Body of pancreas (tissue), 4 donors: ENCODE data around the gene RBM4. TPM values are rescaled to one million over a fixed set of nuclear protein-coding genes. Genes with fewer than 3 reads are reported as not detected.

Experiments
- ATAC-seq: fragments of 150-250 bp; one replicate; pipeline ENCODE4 v1.9.1; 2016
- DNase-seq, 4 donors: peaks; one replicate each; pipeline ENCODE4 v3.0.0-alpha.2; 2019
- H3K27ac ChIP-seq, 4 donors: fragments of 200-600 bp; sonication (generic); 1 replicate in 3 of 4; 2 replicates in 1 of 4; pipeline versions ENCODE4 v1.5.1 to v1.6.1; 2016 to 2019; ENCODE audit warnings: mild to moderate bottlenecking in 1 of 4, mixed read lengths in 1 of 4, moderate library complexity in 1 of 4
- H3K27me3 ChIP-seq, 2 donors: fragments of 200-600 bp; sonication (generic); one replicate each; pipeline ENCODE4 v1.6.0; 2016; ENCODE audit warnings: mild to moderate bottlenecking in 1 of 2
- H3K36me3 ChIP-seq, 2 donors: fragments of 200-600 bp; sonication (generic); replicated peaks in 1 of 2; 2 replicates each; pipeline ENCODE4 v1.5.1; 2016; ENCODE audit warnings: low read depth in 2 of 2; ENCODE audit not compliant: insufficient read depth in 1 of 2
- H3K4me1 ChIP-seq: fragments of 200-600 bp; sonication (generic); one replicate; pipeline ENCODE4 v1.6.0; 2016
- H3K4me3 ChIP-seq, 2 donors: fragments of 200-600 bp; sonication (generic); 1 replicate in 1 of 2; 2 replicates in 1 of 2; pipeline ENCODE4 v1.5.1; 2016 to 2019
- H3K9me3 ChIP-seq, 3 donors: fragments of 200-600 bp; sonication (generic); 1 replicate in 2 of 3; 2 replicates in 1 of 3; pipeline ENCODE4 v1.5.1; 2016
- POLR2A ChIP-seq, 3 donors: fragments of 450-650 bp; IDR thresholded peaks; one replicate each; pipeline ENCODE4 v1.6.1; 2016; ENCODE audit warnings: antibody characterized with exemption in 3 of 3, mild to moderate bottlenecking in 2 of 3
- WGBS, 2 donors: methylation state at CpG; one replicate each; pipeline ENCODE4 v1.1.5; 2017; 5-methylcytosine and 5-hydroxymethylcytosine counted together
- intact Hi-C: fragments of 100-400 bp; cut with DNase I; formaldehyde crosslinking; loops from one replicate; pipeline ENCODE4 v1.15.1; 2023
- total RNA-seq, 2 donors: library from RNA; depleted of rRNA; stranded (reverse); fragments of >200 nt; gene quantifications; one replicate each; pipeline ENCODE4 v1.1.0, GENCODE V29; 2016
- TF ChIP-seq, protein P1 (sequence below), 7 experiments: fragments of 450-650 bp in 4 of 7; fragments of 200-600 bp in 3 of 7; sonication (generic) in 3 of 7; IDR thresholded peaks; one replicate each; pipeline ENCODE4 v1.5.1; 2016 to 2019; ENCODE audit warnings: antibody characterized with exemption in 7 of 7

RBM4 gene
- total RNA-seq, 2 donors from 2014 or later = 44.2 to 71.1 TPM

DNA sequence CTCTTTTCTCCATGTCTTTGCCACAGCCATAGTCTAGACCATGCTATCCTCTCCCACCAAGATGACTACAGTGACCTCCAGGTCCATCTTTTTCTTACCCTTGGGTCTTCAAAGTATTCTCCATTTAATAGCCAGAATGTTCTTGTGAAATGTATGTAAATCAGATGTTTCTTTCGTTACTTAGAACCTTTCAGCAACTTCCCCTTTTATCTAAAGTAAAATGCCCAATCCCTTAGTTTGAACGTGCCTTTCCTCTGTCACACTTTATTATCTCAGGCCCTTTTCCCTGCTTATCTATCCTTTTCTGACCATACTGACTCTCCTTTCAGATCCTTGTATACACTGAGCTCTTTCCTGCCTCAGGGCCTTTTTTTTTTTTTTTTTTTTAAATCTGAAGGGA, 21.3 kb downstream of the RBM4 start:
- no peaks in the 10 kb centered on the region for H3K9me3 ChIP-seq
- no peaks in the 10 kb centered on the region for H3K36me3 ChIP-seq
- ATAC-seq (no peak), DNase-seq (no peak)
- TF ChIP-seq, protein P1, sequence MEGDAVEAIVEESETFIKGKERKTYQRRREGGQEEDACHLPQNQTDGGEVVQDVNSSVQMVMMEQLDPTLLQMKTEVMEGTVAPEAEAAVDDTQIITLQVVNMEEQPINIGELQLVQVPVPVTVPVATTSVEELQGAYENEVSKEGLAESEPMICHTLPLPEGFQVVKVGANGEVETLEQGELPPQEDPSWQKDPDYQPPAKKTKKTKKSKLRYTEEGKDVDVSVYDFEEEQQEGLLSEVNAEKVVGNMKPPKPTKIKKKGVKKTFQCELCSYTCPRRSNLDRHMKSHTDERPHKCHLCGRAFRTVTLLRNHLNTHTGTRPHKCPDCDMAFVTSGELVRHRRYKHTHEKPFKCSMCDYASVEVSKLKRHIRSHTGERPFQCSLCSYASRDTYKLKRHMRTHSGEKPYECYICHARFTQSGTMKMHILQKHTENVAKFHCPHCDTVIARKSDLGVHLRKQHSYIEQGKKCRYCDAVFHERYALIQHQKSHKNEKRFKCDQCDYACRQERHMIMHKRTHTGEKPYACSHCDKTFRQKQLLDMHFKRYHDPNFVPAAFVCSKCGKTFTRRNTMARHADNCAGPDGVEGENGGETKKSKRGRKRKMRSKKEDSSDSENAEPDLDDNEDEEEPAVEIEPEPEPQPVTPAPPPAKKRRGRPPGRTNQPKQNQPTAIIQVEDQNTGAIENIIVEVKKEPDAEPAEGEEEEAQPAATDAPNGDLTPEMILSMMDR (IDR thresholded peaks at IDR 0.05) = no peak
- no peak for TF ChIP-seq POLR2A (IDR thresholded peaks at IDR 0.05)
- intact Hi-C loops = no loop called here
- no peaks in the 10 kb centered on the region for H3K27me3 ChIP-seq
- 54 to 66% methylated on average over 2 of the region's 2 CpGs for WGBS, 2 donors
- H3K4me1 ChIP-seq = no peaks in the 10 kb centered on the region
- no peak overlapping the region for H3K4me3 ChIP-seq
- no peak overlapping the region for H3K27ac ChIP-seq

DNA sequence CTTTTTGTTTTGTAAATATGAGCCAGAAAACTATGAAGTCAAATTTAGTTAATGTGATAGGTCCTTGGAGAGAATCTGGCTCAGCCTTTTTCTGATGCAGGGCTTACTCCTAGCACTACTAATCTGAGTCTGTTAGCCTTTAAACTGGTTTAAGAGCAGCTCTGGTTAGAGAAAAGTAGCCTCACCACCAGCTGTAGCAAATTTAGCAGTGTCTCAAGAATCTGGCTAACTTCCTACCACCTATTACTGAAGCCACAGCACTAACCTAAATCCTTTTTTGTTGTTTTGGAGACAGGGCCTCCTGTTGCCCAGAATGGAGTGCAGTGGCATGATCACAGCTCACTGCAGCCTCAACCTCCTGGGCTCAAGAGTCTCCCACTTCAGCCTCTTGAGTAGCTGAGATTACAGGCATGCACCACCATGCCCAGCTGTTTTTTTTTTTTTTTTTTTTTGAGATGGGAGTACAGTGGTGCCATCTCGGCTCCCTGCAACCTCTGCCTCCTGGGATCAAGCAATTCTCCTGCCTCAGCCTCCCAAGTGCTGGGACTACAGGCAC, 25.3 kb downstream of the RBM4 start:
- ATAC-seq (no peak), DNase-seq (no peak)
- intact Hi-C loops = no loop called here
- no peaks in the 10 kb centered on the region for H3K9me3 ChIP-seq
- WGBS, 2 donors = 80 to 91% methylated on average over 1 of the region's 1 CpG
- no peaks in the 10 kb centered on the region for H3K36me3 ChIP-seq
- no peak overlapping the region for H3K27ac ChIP-seq
- H3K27me3 ChIP-seq = no peaks in the 10 kb centered on the region
- TF ChIP-seq POLR2A (IDR thresholded peaks at IDR 0.05) = no peak
- TF ChIP-seq, protein P1 (IDR thresholded peaks at IDR 0.05) = no peak
- no peaks in the 10 kb centered on the region for H3K4me1 ChIP-seq
- H3K4me3 ChIP-seq = no peak overlapping the region

DNA sequence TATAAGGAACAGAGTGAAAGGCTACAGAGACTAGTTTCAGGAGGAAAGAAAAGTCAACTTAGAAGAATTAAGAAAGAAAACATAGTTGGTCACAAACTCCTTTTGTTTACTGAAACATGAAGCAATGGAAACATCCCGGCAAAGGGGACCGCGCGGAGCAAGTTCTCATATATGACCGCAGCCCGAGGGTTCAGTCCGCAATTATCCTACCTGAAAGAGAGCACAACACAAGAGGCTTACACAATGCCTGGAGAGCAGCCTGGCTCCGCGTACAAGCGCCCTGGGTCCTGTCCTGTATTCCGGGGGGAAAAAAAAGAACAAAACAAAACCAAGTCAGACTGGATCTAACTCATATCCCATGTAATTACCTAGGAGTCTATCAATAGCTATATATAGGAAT, 26.9 kb downstream of the RBM4 start:
- intact Hi-C loops = no loop called here
- DNase-seq (no peak), ATAC-seq (no peak)
- no peaks in the 10 kb centered on the region for H3K36me3 ChIP-seq
- WGBS, 2 donors = 88% methylated on average over 11 of the region's 11 CpGs
- H3K9me3 ChIP-seq = no peaks in the 10 kb centered on the region
- no peaks in the 10 kb centered on the region for H3K4me1 ChIP-seq
- H3K4me3 ChIP-seq = no peak overlapping the region
- no peak overlapping the region for H3K27ac ChIP-seq
- H3K27me3 ChIP-seq = no peaks in the 10 kb centered on the region
- TF ChIP-seq, protein P1 (IDR thresholded peaks at IDR 0.05) = no peak
- no peak for TF ChIP-seq POLR2A (IDR thresholded peaks at IDR 0.05)

DNA sequence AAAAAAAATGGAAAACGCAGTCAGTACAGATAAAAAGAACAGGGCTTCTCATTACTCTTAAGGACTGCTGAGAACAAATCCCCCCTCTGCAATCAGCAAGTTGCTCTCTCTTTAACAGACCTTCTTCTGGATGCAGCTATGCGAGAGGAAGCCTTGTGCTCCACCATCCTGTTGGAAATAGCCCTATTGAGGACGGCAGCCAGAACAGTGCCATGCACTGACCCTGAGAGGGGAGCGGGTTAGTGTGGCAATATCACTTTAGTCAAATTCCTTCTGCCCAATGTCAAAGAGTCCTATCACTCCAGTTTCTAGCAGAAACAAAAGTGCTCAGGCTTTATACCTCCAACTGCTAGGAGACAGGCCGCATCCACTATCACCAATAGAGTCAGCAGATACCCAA, 32.3 kb downstream of the RBM4 start:
- H3K9me3 ChIP-seq = no peaks in the 10 kb centered on the region
- DNase-seq (no peak), ATAC-seq (no peak)
- WGBS, 2 donors = 76% methylated on average over 5 of the region's 5 CpGs
- no peaks in the 10 kb centered on the region for H3K27me3 ChIP-seq
- intact Hi-C loops = no loop called here
- peaks cover 17% of the 10 kb centered on the region for H3K4me1 ChIP-seq
- TF ChIP-seq, protein P1 (IDR thresholded peaks at IDR 0.05) = no peak
- no peak for TF ChIP-seq POLR2A (IDR thresholded peaks at IDR 0.05)
- no peak overlapping the region for H3K27ac ChIP-seq
- H3K36me3 ChIP-seq = no peaks in the 10 kb centered on the region
- no peak overlapping the region for H3K4me3 ChIP-seq

DNA sequence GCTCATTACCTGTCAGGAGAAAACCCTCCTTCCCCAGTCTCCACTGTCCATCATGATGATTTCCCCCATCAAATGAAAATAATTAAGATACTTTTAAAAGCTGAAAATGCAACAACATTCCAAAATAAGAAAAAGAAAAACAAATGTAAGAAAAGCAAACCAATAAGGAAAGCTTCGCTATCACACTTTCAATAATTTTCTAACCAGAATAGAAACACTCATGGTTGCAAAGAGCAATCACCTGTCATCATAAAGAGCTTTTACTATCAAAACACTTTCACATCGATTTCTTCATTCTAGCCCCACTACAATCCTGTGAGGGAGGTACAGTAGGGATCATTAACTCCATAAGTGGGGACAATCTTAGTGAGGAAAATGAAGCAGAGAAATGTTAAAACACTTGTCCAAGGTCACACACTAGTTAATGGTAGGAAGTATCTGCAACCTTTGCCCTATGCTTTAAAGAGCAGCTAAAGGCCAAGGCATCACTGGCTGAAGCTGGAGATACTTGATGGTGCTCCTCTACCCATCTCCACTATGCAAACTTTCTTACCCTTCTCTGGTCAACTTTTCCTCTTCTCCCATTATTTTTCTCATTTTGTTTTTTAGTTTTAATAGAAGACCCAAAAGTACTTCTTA, 36.6 kb downstream of the RBM4 start:
- Histone ChIP-seq H3K27me3 (no peaks in the 10 kb centered on the region), H3K36me3 (no peaks in the 10 kb centered on the region), H3K4me3 (no peak overlapping the region), H3K27ac (no peak overlapping the region), H3K4me1 (peaks cover 37% of the 10 kb centered on the region), H3K9me3 (no peaks in the 10 kb centered on the region)
- 52 to 63% methylated on average over 2 of the region's 2 CpGs for WGBS, 2 donors
- no peak for TF ChIP-seq POLR2A (IDR thresholded peaks at IDR 0.05)
- TF ChIP-seq, protein P1 (IDR thresholded peaks at IDR 0.05) = no peak
- intact Hi-C loops = no loop called here
- ATAC-seq (no peak), DNase-seq (no peak)
